Measurements from ENCODE around the gene PVR.

DNA sequence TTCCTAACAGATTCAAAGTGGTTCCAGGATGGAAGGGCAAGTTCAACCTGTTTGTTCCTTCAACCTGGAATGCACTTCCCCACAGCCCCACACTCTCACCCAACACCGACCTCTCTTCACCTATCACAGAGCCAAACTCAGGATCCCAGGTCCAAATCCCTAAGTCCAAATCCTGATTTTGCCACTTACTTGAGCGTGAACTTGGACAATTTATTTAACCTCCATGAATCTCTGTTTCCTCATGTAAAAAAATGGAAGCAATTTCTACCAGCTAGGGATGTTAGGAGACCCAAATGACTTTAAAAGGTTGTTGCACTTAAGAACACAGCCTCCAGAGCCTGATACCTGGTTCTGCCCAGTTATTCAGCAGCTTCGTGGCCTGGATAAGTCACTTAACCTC lies 35.8 kb upstream of the PVR start:
- no peak for TF ChIP-seq POLR2A (IDR thresholded peaks at IDR 0.05)
- TF ChIP-seq, protein P1, sequence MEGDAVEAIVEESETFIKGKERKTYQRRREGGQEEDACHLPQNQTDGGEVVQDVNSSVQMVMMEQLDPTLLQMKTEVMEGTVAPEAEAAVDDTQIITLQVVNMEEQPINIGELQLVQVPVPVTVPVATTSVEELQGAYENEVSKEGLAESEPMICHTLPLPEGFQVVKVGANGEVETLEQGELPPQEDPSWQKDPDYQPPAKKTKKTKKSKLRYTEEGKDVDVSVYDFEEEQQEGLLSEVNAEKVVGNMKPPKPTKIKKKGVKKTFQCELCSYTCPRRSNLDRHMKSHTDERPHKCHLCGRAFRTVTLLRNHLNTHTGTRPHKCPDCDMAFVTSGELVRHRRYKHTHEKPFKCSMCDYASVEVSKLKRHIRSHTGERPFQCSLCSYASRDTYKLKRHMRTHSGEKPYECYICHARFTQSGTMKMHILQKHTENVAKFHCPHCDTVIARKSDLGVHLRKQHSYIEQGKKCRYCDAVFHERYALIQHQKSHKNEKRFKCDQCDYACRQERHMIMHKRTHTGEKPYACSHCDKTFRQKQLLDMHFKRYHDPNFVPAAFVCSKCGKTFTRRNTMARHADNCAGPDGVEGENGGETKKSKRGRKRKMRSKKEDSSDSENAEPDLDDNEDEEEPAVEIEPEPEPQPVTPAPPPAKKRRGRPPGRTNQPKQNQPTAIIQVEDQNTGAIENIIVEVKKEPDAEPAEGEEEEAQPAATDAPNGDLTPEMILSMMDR (IDR thresholded peaks at IDR 0.05), result no peak

Measured in gastroesophageal sphincter (tissue), 3 donors.